ENCODE data around the gene ARHGDIB. TPM values are rescaled to one million over a fixed set of nuclear protein-coding genes. Genes with fewer than 3 reads are reported as not detected.

Gene ARHGDIB
- total RNA-seq, 4 donors from 2014 or later: 36.7 to 69.5 (median 48.3) TPM

DNA sequence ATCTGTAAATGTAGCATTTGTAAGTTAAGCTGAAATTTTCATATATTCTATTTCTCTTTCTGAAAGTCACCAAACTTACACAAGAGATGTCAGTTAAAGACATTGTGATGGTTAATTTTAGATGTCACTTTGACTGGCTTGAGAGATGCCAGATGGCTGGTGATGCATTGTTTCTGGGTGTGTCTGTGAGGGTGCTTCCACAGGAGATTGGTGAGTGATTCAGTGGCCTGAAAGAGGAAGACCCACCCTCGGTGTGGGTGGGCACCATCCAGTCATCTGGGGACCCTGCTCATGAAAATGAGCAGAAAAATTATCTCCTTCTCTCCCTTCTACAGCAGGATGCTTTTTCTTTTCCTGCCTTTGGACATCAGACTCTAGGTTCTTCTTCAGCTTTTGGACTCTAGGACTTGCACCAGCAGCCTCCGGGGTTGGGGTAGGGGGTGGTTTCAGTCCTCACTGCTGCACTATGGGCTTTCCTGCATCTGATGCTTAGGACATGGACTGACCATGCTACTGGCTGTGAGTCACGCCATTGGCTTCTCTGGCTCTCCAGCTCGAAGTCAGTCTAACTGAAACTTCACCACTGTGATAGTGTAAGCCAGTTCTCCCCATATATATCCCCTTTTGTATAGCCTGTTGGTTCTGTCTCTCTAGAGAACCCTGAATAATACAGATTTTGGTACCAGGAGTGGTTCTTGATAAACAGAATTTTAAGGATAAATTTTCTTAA lies 32.3 kb upstream of the ARHGDIB start:
- peaks cover 0 to 12% (median 0%) of the 10 kb centered on the region in 4 donors for H3K4me1 ChIP-seq
- H3K27ac ChIP-seq: peak overlapping the region in 3 of 4 donors; percentile 4 to 23 (median 14)
- 60 to 70% methylated on average over 1 to 4 of the region's 4 CpGs for WGBS, 2 donors (ENCODE audit: low coverage in 1 of 2)
- DNase-seq: no peak
- in situ Hi-C loops (cut with MboI; ENCODE audit: low pct_ligation_motif_present in 1 of 4, low pct_unique_long_range_greater_than_20kb in 1 of 4, low sequenced_read_pairs in 3 of 4) (loop anchor here in 1 of 4 donors (10.0 kb wide), 1 partner anchor 269 kb away; no protein-coding TSS in a partner anchor), intact Hi-C loops (cut with DNase I; ENCODE audit: low total_unique reads) (no loop called here)
- H3K9me3 ChIP-seq: no peaks in the 10 kb centered on the region
- H3K27me3 ChIP-seq: no peaks in the 10 kb centered on the region
- H3K36me3 ChIP-seq: no peaks in the 10 kb centered on the region
- TF ChIP-seq CTCF (IDR thresholded peaks at IDR 0.05) (no peak), POLR2AphosphoS5 (IDR thresholded peaks at IDR 0.05) (no peak), POLR2A (IDR thresholded peaks at IDR 0.05) (no peak), EP300 (IDR thresholded peaks at IDR 0.05; ENCODE audit: low read depth) (no peak)
- H3K4me3 ChIP-seq: no peak overlapping the region

- Histone ChIP-seq H3K27me3 (no peaks in the 10 kb centered on the region), H3K4me1 (peaks cover 0 to 9% (median 0%) of the 10 kb centered on the region in 4 donors), H3K36me3 (no peaks in the 10 kb centered on the region), H3K27ac (no peak overlapping the region), H3K9me3 (no peaks in the 10 kb centered on the region), H3K4me3 (no peak overlapping the region)
- intact Hi-C loops (cut with DNase I; ENCODE audit: low total_unique reads) (no loop called here), in situ Hi-C loops (cut with MboI; ENCODE audit: low pct_ligation_motif_present in 1 of 4, low pct_unique_long_range_greater_than_20kb in 1 of 4, low sequenced_read_pairs in 3 of 4) (loop anchor here in 1 of 4 donors (10.0 kb wide), 1 partner anchor 268 kb away; no protein-coding TSS in a partner anchor)
- WGBS, 2 donors (ENCODE audit: low coverage in 1 of 2): 70 to 79% methylated on average over 4 to 5 of the region's 5 CpGs
- DNase-seq: no peak
- TF ChIP-seq EP300 (IDR thresholded peaks at IDR 0.05; ENCODE audit: low read depth): no peak
- no peak for TF ChIP-seq POLR2AphosphoS5 (IDR thresholded peaks at IDR 0.05)
- no peak for TF ChIP-seq POLR2A (IDR thresholded peaks at IDR 0.05)
- no peak for TF ChIP-seq CTCF (IDR thresholded peaks at IDR 0.05)
Measured at GRCh38 chr12:14993117-14993516, 31.7 kb upstream of the ARHGDIB start.

- 92 to 94% methylated on average over 2 to 3 of the region's 3 CpGs for WGBS, 2 donors (ENCODE audit: low coverage in 1 of 2)
- DNase-seq: no peak
- H3K27me3 ChIP-seq: no peaks in the 10 kb centered on the region
- H3K27ac ChIP-seq: no peak overlapping the region
- in situ Hi-C loops (cut with MboI; ENCODE audit: low pct_ligation_motif_present in 1 of 4, low pct_unique_long_range_greater_than_20kb in 1 of 4, low sequenced_read_pairs in 3 of 4) (loop anchor here in 1 of 4 donors (10.0 kb wide), 1 partner anchor 268 kb away; no protein-coding TSS in a partner anchor), intact Hi-C loops (cut with DNase I; ENCODE audit: low total_unique reads) (no loop called here)
- no peak overlapping the region for H3K4me3 ChIP-seq
- H3K4me1 ChIP-seq: peaks cover 0 to 9% (median 0%) of the 10 kb centered on the region in 4 donors
- H3K9me3 ChIP-seq: no peaks in the 10 kb centered on the region
- TF ChIP-seq POLR2A (IDR thresholded peaks at IDR 0.05) (no peak), EP300 (IDR thresholded peaks at IDR 0.05; ENCODE audit: low read depth) (no peak), CTCF (IDR thresholded peaks at IDR 0.05) (no peak), POLR2AphosphoS5 (IDR thresholded peaks at IDR 0.05) (no peak)
- H3K36me3 ChIP-seq: no peaks in the 10 kb centered on the region
Measured at GRCh38 chr12:14992673-14993072, 31.3 kb upstream of the ARHGDIB start.

- in situ Hi-C loops (cut with MboI; ENCODE audit: low pct_ligation_motif_present in 1 of 4, low pct_unique_long_range_greater_than_20kb in 1 of 4, low sequenced_read_pairs in 3 of 4): loop anchor here in 1 of 4 donors (10.0 kb wide), 1 partner anchor 266 kb away; no protein-coding TSS in a partner anchor
- Histone ChIP-seq H3K36me3 (no peaks in the 10 kb centered on the region), H3K9me3 (no peaks in the 10 kb centered on the region), H3K27ac (no peak overlapping the region), H3K27me3 (no peaks in the 10 kb centered on the region), H3K4me1 (peaks cover 0 to 9% (median 0%) of the 10 kb centered on the region in 4 donors), H3K4me3 (no peak overlapping the region)
- intact Hi-C loops (cut with DNase I; ENCODE audit: low total_unique reads): no loop called here
- DNase-seq: no peak
- no peak for TF ChIP-seq POLR2A (IDR thresholded peaks at IDR 0.05)
- TF ChIP-seq POLR2AphosphoS5 (IDR thresholded peaks at IDR 0.05): no peak
- TF ChIP-seq CTCF (IDR thresholded peaks at IDR 0.05): no peak
- no peak for TF ChIP-seq EP300 (IDR thresholded peaks at IDR 0.05; ENCODE audit: low read depth)
Measured at GRCh38 chr12:14991069-14991468, 29.7 kb upstream of the ARHGDIB start.

Data from transverse colon (tissue), 4 donors.